NCI-H748 treated with DMSO at 0.1 percent for 48 hours (cell line): Measurements from ENCODE around the gene AGRP.

ENCODE experiments used
- DNase-seq: peaks from one replicate; lab custom pipeline; 2025; lab: John Stamatoyannopoulos, UW

The AGRP gene

GRCh38 chr16:67463059-67463458, 20.3 kb downstream of the AGRP start:
- DNase-seq = no peak

GRCh38 chr16:67462279-67462655, 21.1 kb downstream of the AGRP start:
- DNase-seq = no peak

DNA sequence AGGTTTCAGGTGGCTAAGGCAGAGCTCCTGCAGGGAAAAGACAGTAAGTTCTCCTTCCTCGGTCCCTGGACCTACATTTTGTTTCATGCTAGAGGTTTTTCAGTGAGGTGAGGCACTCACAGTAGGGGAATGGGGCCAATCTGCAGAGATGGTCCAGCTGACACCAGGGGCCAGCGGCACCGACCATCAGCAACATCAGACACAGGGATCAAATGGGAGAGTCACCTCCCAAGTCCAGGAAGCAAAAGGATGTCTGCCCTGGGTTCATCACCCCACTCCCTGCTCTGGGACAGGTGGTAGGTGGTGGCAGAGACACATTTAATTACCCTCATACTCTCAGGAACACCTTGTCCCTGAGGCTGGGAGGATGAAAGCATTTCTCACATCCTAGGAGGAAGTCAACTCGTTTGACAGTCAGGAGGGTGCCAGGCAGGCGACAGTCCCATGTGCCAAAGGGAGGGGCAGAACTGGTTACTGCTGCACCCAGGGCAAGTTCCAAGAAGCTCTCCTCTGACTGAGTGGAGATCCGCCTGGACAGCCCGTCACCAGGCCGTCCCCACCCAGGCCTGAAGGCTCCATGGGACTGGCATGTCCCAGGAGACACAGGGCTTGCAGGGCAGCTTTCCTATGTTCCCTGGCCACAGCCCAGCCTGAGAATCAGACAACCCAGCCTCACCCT, 21.6 kb downstream of the AGRP start:
- no peak for DNase-seq

DNA sequence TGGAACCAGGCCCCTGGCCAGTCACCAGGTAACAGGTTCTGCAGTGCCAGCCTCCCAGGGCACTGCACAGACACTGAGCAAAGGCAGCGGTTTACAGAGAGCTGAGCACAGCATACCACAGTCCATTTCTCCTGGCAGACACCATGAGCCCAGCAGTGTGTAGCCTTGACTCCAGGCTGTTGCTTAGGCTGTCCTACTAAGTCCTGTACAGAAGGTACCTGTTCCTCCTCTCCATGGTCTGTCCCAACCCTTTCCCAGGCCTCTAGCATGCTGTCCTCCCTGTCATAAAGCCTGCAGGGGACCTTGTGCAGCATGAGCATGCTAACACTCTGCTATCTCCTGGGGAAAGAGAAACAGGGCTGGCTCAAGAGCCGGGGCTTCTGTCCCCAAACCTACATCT, 22.4 kb downstream of the AGRP start:
- no peak for DNase-seq

- no peak for DNase-seq
Measured at GRCh38 chr16:67460168-67460567, 23.2 kb downstream of the AGRP start.

GRCh38 chr16:67459861-67460150, 23.5 kb downstream of the AGRP start:
- DNase-seq = no peak

- no peak for DNase-seq
Measured at GRCh38 chr16:67459066-67459860, 24.1 kb downstream of the AGRP start.

GRCh38 chr16:67458121-67458641, 25.2 kb downstream of the AGRP start:
- no peak for DNase-seq

DNA sequence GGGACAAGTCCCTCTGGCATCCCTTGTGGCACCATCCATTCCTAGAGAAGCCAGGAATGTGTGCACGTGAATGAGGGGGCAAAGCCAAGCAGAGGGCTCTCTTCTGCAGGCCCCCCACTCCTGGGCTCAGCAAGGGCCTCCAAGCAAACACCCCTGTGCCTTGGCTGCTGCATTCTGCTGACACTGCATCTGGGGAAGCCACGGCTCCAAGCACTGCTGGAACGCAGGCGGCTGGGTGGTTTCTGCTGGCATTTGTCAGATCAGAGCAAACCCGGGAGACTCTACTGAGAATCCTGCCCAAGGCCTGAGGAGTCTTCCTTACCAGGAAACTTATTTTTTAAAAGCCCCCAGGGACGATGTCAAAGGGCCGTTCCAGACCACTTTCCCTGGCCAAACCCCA, 25.7 kb downstream of the AGRP start:
- DNase-seq = no peak

- DNase-seq = no peak
Measured at GRCh38 chr16:67456391-67457081, 26.8 kb downstream of the AGRP start.

DNA sequence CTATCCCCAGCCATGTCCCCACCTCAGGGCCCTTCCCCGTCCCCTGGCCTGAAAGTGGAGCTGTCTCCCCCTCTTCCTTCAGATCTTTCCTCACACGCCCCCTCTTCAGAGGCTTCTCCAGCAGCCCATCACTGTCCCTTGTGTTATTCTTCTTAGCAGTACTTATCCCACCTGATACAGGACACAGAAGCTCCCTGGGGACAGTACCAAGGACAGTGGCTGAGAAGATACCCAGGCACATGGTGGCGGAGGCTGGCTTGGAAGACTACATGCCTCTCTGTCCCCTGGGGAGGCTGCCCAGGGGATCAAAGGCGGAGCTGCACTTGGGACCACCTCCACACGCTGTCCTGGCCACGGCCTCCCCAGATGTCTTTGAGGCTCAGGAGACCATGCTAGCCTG, 28.5 kb downstream of the AGRP start:
- DNase-seq = no peak

DNA sequence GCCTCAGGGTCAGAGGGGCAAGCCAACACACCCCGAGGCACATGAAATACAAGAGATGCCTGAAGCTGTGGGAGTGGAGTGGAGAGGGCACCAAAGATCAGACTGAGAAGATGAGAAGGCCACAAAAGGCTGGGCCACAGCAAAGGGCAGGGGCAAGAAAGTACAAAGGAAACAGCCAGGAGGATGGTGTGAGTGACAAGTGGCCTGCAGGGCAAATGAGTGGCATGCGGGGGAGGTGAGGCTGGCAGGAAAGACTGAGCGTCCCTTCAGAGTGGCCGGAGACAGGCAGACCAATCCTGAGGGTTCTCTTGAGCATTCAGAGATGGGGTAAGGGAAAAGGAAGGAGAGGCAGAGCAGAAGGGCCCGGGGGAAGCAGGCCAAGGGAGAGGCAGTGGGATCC, 29.2 kb downstream of the AGRP start:
- no peak for DNase-seq

DNA sequence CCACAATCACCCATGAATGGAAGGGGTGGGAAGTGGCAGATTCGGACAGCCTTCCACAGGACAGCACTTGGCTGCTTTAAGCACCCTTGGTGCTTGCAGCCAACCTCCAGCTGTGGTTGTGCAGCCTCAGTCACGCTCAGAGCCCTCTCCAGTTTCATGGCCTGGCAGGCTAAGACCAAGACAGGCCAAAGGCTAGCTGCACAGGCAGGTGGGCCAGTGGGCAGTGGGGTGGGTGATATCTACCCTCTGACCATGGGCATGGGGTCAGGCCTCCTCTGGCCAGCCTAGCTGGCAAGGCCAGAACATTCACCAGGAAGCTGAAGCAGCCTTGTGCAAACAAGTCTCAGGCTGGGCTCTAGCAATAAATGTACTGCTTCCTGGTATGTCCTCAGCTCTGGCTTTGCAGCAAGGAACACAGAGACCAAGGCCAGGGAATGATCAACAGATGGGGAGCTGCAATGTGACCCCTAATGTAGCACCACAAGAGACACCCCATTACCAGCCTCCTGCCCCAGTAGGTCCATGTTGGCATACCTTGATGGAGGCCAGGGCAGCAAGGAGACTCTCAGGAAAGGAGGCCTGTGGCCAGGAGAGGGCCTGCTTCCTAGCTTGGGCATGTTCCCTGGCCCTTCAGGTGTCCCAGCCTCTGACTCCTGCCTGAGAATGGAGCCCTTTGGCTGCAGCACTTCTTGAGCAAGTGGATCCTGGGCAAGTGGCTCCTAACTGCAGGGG, 31.5 kb downstream of the AGRP start:
- DNase-seq = no peak

DNA sequence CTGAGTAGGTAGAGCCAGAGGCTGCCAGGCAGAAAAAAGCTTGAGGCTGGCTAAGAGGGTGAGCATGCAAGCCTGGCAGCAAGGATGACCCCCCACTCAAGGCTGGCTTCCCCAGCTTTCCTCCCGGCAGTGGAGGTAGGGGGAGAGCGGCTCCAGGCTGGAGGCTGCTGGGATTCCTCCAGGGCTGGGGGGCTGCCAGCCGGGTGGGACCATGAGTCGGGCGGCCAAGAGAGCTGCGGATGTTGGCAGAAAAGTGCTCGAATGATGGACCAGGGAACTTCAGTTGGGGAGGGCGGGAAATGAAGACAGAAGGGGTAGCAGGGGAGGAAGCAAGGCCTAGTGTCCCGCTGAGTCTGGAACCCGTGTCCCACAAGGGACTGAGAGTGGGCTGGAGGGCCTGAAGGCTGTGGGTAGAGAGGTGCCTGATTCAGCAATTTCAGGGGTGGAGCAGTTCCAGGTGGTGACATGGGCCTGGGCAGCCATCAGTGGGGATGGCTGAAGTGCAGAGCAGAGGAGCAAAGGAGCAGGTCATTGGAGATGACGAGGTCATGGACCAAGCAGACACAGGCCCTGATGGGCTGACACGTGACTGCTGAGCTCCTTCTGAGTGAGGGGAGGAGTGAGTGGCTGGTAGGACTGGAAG, 32.2 kb downstream of the AGRP start:
- DNase-seq = no peak

DNA sequence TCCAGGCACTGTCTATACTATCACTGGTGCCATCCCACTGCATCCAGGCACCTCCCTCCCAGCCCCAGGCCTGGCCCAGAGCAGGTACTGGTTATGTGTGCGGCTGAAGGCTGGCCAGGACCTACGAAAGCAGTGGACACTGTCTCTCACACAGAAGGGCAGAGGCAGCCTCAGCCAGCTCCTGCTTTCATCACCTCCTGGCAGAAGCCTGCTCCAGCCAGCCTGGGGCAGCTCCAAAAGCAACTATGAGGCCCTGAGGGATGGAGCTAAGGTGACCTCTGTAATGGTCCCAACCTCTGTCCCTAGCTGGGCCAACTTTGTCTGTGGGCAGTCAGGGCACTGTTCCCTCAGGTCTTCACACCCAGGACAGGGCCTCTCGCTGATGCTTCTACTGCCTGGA, 33.6 kb downstream of the AGRP start:
- DNase-seq = no peak

- no peak for DNase-seq
Measured at GRCh38 chr16:67449336-67449735, 34.0 kb downstream of the AGRP start.

DNA sequence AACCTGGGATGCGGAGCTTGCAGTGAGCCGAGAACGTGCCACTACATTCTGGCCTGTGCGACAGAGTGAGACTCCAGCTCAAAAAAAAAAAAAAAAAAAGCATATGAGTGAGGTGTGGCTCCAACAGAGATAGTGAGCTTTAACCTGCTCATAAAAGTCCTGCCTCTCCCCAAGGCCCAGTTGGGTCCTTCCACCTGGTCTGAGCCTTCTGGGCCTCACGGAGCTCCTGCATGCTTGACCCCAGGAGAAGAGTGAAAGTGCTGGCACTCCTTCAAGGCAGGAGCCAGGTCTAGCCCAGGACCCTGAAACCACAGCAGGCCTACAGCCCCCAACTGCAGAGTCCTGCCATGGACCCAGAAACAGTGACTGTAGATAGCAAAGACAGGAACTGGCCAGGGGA, 34.8 kb downstream of the AGRP start:
- DNase-seq = no peak

DNA sequence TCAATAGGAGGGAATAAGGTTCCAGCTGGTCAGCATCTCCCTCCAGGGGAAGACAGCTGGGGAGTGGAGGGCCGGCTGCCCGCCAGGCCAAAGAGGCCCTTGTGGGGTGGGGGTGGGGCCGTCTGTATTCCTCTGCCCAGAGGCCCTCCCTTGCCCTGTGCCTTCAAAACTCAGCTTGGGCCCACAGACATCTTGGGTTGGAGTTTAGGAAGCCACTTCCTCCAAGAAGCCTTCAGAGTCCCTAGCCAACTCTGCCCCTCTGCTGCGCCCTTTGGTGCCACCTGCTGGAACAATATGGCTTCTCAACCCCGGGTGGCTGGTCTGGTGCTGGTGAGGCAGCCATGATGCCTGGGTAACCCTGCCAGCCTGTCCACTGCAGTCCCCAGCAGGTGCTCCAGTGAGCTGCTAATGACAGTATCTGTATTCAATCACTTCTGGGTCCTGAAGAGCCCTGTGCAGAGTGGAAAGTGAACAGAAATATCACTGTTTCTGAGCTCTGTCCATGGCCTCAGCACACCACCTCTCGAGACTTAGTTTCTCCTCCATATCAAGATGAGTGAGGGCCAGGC, 35.8 kb downstream of the AGRP start:
- DNase-seq = no peak

GRCh38 chr16:67446968-67447507, 36.3 kb downstream of the AGRP start:
- no peak for DNase-seq

- DNase-seq = no peak
Measured at GRCh38 chr16:67445913-67446907, 37.1 kb downstream of the AGRP start.
